DOHH2 (cell line): ENCODE data around the gene HDAC4.

Experiments used
- CTCF ChIP-seq: fragments of 200-600 bp; sonication (generic); IDR thresholded peaks from one replicate; pipeline ENCODE4 v1.5.1; 2014; ENCODE audit warnings: antibody characterized with exemption, mild to moderate bottlenecking, low read depth, low read length; ENCODE audit not compliant: poor library complexity, severe bottlenecking
- EZH2phosphoT487 ChIP-seq: fragments of 200-600 bp; sonication (generic); IDR thresholded peaks from 2 replicates; pipeline ENCODE4 v1.6.1; 2017; ENCODE audit warnings: borderline replicate concordance, mild to moderate bottlenecking, antibody characterized with exemption, low read length, moderate library complexity, mixed read lengths

- TF ChIP-seq CTCF (no peak), EZH2phosphoT487 (no peak)
These were observed 40.8 kb downstream of the HDAC4 start for GRCh38 chr2:239360008-239360407.
